ENCODE data around the gene MPRIP. TPM values are rescaled to one million over a fixed set of nuclear protein-coding genes. Genes with fewer than 3 reads are reported as not detected.
A peak's percentile ranks its signal among the peaks of the same experiment; 100 is the strongest.
"Not testable (repeated sequence)": the region's sequence is repeated elsewhere in the genome, so short reads cannot be mapped to it uniquely, and the experiment has no call there.

Gene MPRIP
- total RNA-seq, 1 donor from 2014 or later: 161 TPM

- no peak overlapping the region for H3K27ac Mint-ChIP-seq
- no peak overlapping the region for H3K4me3 Mint-ChIP-seq
- intact Hi-C loops (cut with micrococcal nuclease): no loop called here
- no peak for DNase-seq
- peaks cover 41% of the 10 kb centered on the region for H3K36me3 Mint-ChIP-seq (ENCODE audit: low read depth)
- peaks cover 29% of the 10 kb centered on the region for H3K4me1 Mint-ChIP-seq
- no peaks in the 10 kb centered on the region for H3K27me3 Mint-ChIP-seq
- no peaks in the 10 kb centered on the region for H3K9me3 Mint-ChIP-seq
Observed at GRCh38 chr17:17156511-17156910, 114.3 kb downstream of the MPRIP start.

- intact Hi-C loops (cut with micrococcal nuclease): no loop called here
- no peak overlapping the region for H3K27ac Mint-ChIP-seq
Observed at GRCh38 chr17:17157041-17157440, 114.8 kb downstream of the MPRIP start.

GRCh38 chr17:17158506-17158905 lies 116.2 kb downstream of the MPRIP start:
- intact Hi-C loops (cut with micrococcal nuclease); H3K27ac Mint-ChIP-seq; H3K4me3 Mint-ChIP-seq; H3K27me3 Mint-ChIP-seq; DNase-seq; H3K9me3 Mint-ChIP-seq: not testable (repeated sequence)
- Mint-ChIP-seq H3K4me1 (peaks cover 16% of the 10 kb centered on the region), H3K36me3 (ENCODE audit: low read depth) (peaks cover 36% of the 10 kb centered on the region)

More at GRCh38 chr17:17157041-17157440, 114.8 kb downstream of the MPRIP start:
- peaks cover 26% of the 10 kb centered on the region for H3K4me1 Mint-ChIP-seq
- H3K4me3 Mint-ChIP-seq: no peak overlapping the region
- DNase-seq: no peak
- H3K9me3 Mint-ChIP-seq: no peaks in the 10 kb centered on the region
- H3K27me3 Mint-ChIP-seq: no peaks in the 10 kb centered on the region
- H3K36me3 Mint-ChIP-seq (ENCODE audit: low read depth): peaks cover 40% of the 10 kb centered on the region

- Mint-ChIP-seq H3K9me3 (no peaks in the 10 kb centered on the region), H3K4me3 (no peak overlapping the region), H3K27ac (no peak overlapping the region), H3K4me1 (peaks cover 7% of the 10 kb centered on the region), H3K27me3 (no peaks in the 10 kb centered on the region), H3K36me3 (ENCODE audit: low read depth) (peaks cover 28% of the 10 kb centered on the region)
- intact Hi-C loops (cut with micrococcal nuclease): no loop called here
- DNase-seq: no peak
Observed at GRCh38 chr17:17159571-17159970, 117.3 kb downstream of the MPRIP start.

GRCh38 chr17:17161121-17161520 lies 118.9 kb downstream of the MPRIP start:
- no peaks in the 10 kb centered on the region for H3K27me3 Mint-ChIP-seq
- intact Hi-C loops (cut with micrococcal nuclease): no loop called here
- no peak for DNase-seq
- H3K4me1 Mint-ChIP-seq: no peaks in the 10 kb centered on the region
- peaks cover 30% of the 10 kb centered on the region for H3K36me3 Mint-ChIP-seq (ENCODE audit: low read depth)
- no peak overlapping the region for H3K4me3 Mint-ChIP-seq
- no peaks in the 10 kb centered on the region for H3K9me3 Mint-ChIP-seq
- H3K27ac Mint-ChIP-seq: no peak overlapping the region

- H3K27ac Mint-ChIP-seq: no peak overlapping the region
- intact Hi-C loops (cut with micrococcal nuclease): no loop called here
- no peaks in the 10 kb centered on the region for H3K9me3 Mint-ChIP-seq
- DNase-seq: no peak
- H3K4me3 Mint-ChIP-seq: no peak overlapping the region
- H3K4me1 Mint-ChIP-seq: no peaks in the 10 kb centered on the region
- no peaks in the 10 kb centered on the region for H3K27me3 Mint-ChIP-seq
- H3K36me3 Mint-ChIP-seq (ENCODE audit: low read depth): peaks cover 30% of the 10 kb centered on the region
Observed at GRCh38 chr17:17161759-17162158, 119.5 kb downstream of the MPRIP start.

GRCh38 chr17:17164156-17164555 lies 121.9 kb downstream of the MPRIP start:
- no peak overlapping the region for H3K27ac Mint-ChIP-seq
- peaks cover 34% of the 10 kb centered on the region for H3K36me3 Mint-ChIP-seq (ENCODE audit: low read depth)
- no peaks in the 10 kb centered on the region for H3K9me3 Mint-ChIP-seq
- no peak for DNase-seq
- no peaks in the 10 kb centered on the region for H3K27me3 Mint-ChIP-seq
- no peak overlapping the region for H3K4me3 Mint-ChIP-seq
- H3K4me1 Mint-ChIP-seq: peaks cover 7% of the 10 kb centered on the region
- intact Hi-C loops (cut with micrococcal nuclease): no loop called here

- Mint-ChIP-seq H3K4me1 (peaks cover 10% of the 10 kb centered on the region), H3K27me3 (no peaks in the 10 kb centered on the region), H3K4me3 (no peak overlapping the region), H3K36me3 (ENCODE audit: low read depth) (peaks cover 33% of the 10 kb centered on the region), H3K27ac (no peak overlapping the region), H3K9me3 (no peaks in the 10 kb centered on the region)
- intact Hi-C loops (cut with micrococcal nuclease): no loop called here
- no peak for DNase-seq
Observed at GRCh38 chr17:17164676-17165075, 122.4 kb downstream of the MPRIP start.

- no peaks in the 10 kb centered on the region for H3K9me3 Mint-ChIP-seq
Observed at GRCh38 chr17:17165666-17166308, 123.5 kb downstream of the MPRIP start.

GRCh38 chr17:17166446-17166845 lies 124.2 kb downstream of the MPRIP start:
- Mint-ChIP-seq H3K27ac (no peak overlapping the region), H3K4me3 (no peak overlapping the region), H3K4me1 (peaks cover 14% of the 10 kb centered on the region), H3K27me3 (no peaks in the 10 kb centered on the region), H3K9me3 (no peaks in the 10 kb centered on the region), H3K36me3 (ENCODE audit: low read depth) (peaks cover 35% of the 10 kb centered on the region)
- intact Hi-C loops (cut with micrococcal nuclease): no loop called here
- no peak for DNase-seq

More at GRCh38 chr17:17165666-17166308, 123.5 kb downstream of the MPRIP start:
- intact Hi-C loops (cut with micrococcal nuclease): no loop called here
- Mint-ChIP-seq H3K27me3 (no peaks in the 10 kb centered on the region), H3K4me3 (no peak overlapping the region), H3K36me3 (ENCODE audit: low read depth) (peaks cover 33% of the 10 kb centered on the region), H3K4me1 (peaks cover 10% of the 10 kb centered on the region), H3K27ac (no peak overlapping the region)
- no peak for DNase-seq

- Mint-ChIP-seq H3K27me3 (no peaks in the 10 kb centered on the region), H3K4me1 (peaks cover 16% of the 10 kb centered on the region), H3K9me3 (no peaks in the 10 kb centered on the region), H3K4me3 (no peak overlapping the region), H3K36me3 (ENCODE audit: low read depth) (peaks cover 36% of the 10 kb centered on the region), H3K27ac (no peak overlapping the region)
- no peak for DNase-seq
- intact Hi-C loops (cut with micrococcal nuclease): no loop called here
Observed at GRCh38 chr17:17167356-17167755, 125.1 kb downstream of the MPRIP start.

GRCh38 chr17:17167986-17168385 lies 125.7 kb downstream of the MPRIP start:
- H3K27ac Mint-ChIP-seq: no peak overlapping the region
- peaks cover 21% of the 10 kb centered on the region for H3K4me1 Mint-ChIP-seq
- no peak for DNase-seq
- peaks cover 37% of the 10 kb centered on the region for H3K36me3 Mint-ChIP-seq (ENCODE audit: low read depth)
- H3K4me3 Mint-ChIP-seq: no peak overlapping the region
- no peaks in the 10 kb centered on the region for H3K9me3 Mint-ChIP-seq
- H3K27me3 Mint-ChIP-seq: no peaks in the 10 kb centered on the region
- intact Hi-C loops (cut with micrococcal nuclease): no loop called here

- intact Hi-C loops (cut with micrococcal nuclease): no loop called here
- DNase-seq: no peak
- H3K4me1 Mint-ChIP-seq: peaks cover 23% of the 10 kb centered on the region
- H3K9me3 Mint-ChIP-seq: no peaks in the 10 kb centered on the region
- H3K4me3 Mint-ChIP-seq: no peak overlapping the region
- H3K27ac Mint-ChIP-seq: peak overlapping the region; percentile 25
- H3K36me3 Mint-ChIP-seq (ENCODE audit: low read depth): peaks cover 34% of the 10 kb centered on the region
- H3K27me3 Mint-ChIP-seq: no peaks in the 10 kb centered on the region
Observed at GRCh38 chr17:17168401-17168800, 126.1 kb downstream of the MPRIP start.

GRCh38 chr17:17169396-17169795 lies 127.1 kb downstream of the MPRIP start:
- Mint-ChIP-seq H3K4me1 (peaks cover 24% of the 10 kb centered on the region), H3K4me3 (no peak overlapping the region), H3K27ac (no peak overlapping the region), H3K27me3 (no peaks in the 10 kb centered on the region), H3K9me3 (no peaks in the 10 kb centered on the region), H3K36me3 (ENCODE audit: low read depth) (peaks cover 35% of the 10 kb centered on the region)
- intact Hi-C loops (cut with micrococcal nuclease): no loop called here
- no peak for DNase-seq
